SK-N-SH (cell line): ENCODE data around the gene CSTPP1.

Experiments used
- ELF1 ChIP-seq: IDR thresholded peaks from 2 replicates; pipeline ENCODE4 v1.4.0; 2012
- EZH2phosphoT487 ChIP-seq: fragments of 200-600 bp; sonication (generic); IDR thresholded peaks from 2 replicates; pipeline ENCODE4 v1.6.1; 2017; ENCODE audit warnings: low read depth, mixed run types, mild to moderate bottlenecking, antibody characterized with exemption, moderate library complexity, borderline replicate concordance
- GABPA ChIP-seq: IDR thresholded peaks from 2 replicates; pipeline ENCODE4 v1.4.0; 2012; ENCODE audit warnings: low read depth, mild to moderate bottlenecking
- JUND ChIP-seq: IDR thresholded peaks from 2 replicates; pipeline ENCODE4 v1.4.0; 2012
- NFIC ChIP-seq: IDR thresholded peaks from 2 replicates; pipeline ENCODE4 v1.4.0; 2012; ENCODE audit warnings: borderline replicate concordance
- POLR2AphosphoS5 ChIP-seq: IDR thresholded peaks from 2 replicates; pipeline ENCODE4 v1.6.1; 2012; ENCODE audit warnings: low read depth, low read length
- SIN3A ChIP-seq: IDR thresholded peaks from 2 replicates; pipeline ENCODE4 v1.6.1; 2012; ENCODE audit warnings: low read depth, mild to moderate bottlenecking, low read length, moderate library complexity, borderline replicate concordance
- YY1 ChIP-seq: IDR thresholded peaks from 2 replicates; pipeline ENCODE4 v1.4.0; 2012; ENCODE audit warnings: low read depth, mild to moderate bottlenecking
- TF ChIP-seq, protein P1 (sequence below): fragments of 200-600 bp; sonication (generic); IDR thresholded peaks from 2 replicates; pipeline ENCODE4 v1.6.1; 2017; ENCODE audit warnings: antibody characterized with exemption, mild to moderate bottlenecking, moderate library complexity
- TF ChIP-seq, protein P2 (sequence below): IDR thresholded peaks from 2 replicates; pipeline ENCODE4 v1.4.0; 2012; ENCODE audit warnings: low read depth
- TF ChIP-seq, protein P3 (sequence below): IDR thresholded peaks from 2 replicates; pipeline ENCODE4 v1.6.1; 2012; ENCODE audit warnings: mild to moderate bottlenecking, low read depth, low read length, moderate library complexity
- TF ChIP-seq, protein P4 (sequence below): IDR thresholded peaks from 2 replicates; pipeline ENCODE4; 2012

DNA sequence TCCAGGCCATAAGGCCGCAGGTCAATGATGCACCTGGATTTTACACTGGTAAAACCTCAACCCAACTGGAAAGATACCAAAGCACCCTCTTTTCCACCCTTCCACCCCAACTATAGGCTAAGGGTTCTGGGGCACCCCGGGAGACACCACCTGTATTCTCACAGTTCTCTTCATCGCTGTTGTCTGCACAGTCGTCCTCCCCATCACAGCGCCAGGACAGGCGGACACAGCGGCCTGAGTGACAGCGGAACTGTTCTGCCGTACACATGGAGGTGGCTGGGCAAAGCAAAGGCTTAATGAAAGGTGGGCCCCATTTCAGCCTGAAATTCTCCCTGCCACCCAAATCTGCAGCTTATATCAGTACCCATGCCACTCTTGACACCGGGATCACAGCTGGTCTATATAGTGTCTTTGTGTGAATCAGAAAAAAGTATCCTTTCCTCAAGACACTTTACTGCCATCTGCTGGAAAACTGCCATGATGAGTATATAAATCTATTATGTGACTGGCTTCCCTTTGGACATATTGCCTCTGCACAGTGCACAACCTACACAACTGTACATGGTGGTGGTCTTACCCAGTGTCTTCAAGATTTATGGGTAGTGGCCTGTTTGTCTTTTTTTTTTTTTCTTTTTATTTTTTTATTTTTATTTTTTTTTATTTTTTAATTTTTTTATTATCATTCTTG, 39.7 kb upstream of the CSTPP1 start:
- TF ChIP-seq, protein P1, sequence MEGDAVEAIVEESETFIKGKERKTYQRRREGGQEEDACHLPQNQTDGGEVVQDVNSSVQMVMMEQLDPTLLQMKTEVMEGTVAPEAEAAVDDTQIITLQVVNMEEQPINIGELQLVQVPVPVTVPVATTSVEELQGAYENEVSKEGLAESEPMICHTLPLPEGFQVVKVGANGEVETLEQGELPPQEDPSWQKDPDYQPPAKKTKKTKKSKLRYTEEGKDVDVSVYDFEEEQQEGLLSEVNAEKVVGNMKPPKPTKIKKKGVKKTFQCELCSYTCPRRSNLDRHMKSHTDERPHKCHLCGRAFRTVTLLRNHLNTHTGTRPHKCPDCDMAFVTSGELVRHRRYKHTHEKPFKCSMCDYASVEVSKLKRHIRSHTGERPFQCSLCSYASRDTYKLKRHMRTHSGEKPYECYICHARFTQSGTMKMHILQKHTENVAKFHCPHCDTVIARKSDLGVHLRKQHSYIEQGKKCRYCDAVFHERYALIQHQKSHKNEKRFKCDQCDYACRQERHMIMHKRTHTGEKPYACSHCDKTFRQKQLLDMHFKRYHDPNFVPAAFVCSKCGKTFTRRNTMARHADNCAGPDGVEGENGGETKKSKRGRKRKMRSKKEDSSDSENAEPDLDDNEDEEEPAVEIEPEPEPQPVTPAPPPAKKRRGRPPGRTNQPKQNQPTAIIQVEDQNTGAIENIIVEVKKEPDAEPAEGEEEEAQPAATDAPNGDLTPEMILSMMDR: peak; percentile 50
- TF ChIP-seq SIN3A: no peak
- TF ChIP-seq, protein P2, sequence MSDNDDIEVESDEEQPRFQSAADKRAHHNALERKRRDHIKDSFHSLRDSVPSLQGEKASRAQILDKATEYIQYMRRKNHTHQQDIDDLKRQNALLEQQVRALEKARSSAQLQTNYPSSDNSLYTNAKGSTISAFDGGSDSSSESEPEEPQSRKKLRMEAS: no peak
- TF ChIP-seq YY1: no peak
- TF ChIP-seq POLR2AphosphoS5: no peak
- TF ChIP-seq, protein P3, sequence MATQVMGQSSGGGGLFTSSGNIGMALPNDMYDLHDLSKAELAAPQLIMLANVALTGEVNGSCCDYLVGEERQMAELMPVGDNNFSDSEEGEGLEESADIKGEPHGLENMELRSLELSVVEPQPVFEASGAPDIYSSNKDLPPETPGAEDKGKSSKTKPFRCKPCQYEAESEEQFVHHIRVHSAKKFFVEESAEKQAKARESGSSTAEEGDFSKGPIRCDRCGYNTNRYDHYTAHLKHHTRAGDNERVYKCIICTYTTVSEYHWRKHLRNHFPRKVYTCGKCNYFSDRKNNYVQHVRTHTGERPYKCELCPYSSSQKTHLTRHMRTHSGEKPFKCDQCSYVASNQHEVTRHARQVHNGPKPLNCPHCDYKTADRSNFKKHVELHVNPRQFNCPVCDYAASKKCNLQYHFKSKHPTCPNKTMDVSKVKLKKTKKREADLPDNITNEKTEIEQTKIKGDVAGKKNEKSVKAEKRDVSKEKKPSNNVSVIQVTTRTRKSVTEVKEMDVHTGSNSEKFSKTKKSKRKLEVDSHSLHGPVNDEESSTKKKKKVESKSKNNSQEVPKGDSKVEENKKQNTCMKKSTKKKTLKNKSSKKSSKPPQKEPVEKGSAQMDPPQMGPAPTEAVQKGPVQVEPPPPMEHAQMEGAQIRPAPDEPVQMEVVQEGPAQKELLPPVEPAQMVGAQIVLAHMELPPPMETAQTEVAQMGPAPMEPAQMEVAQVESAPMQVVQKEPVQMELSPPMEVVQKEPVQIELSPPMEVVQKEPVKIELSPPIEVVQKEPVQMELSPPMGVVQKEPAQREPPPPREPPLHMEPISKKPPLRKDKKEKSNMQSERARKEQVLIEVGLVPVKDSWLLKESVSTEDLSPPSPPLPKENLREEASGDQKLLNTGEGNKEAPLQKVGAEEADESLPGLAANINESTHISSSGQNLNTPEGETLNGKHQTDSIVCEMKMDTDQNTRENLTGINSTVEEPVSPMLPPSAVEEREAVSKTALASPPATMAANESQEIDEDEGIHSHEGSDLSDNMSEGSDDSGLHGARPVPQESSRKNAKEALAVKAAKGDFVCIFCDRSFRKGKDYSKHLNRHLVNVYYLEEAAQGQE: no peak
- no peak for TF ChIP-seq ELF1
- no peak for TF ChIP-seq EZH2phosphoT487
- TF ChIP-seq JUND: no peak
- TF ChIP-seq NFIC: no peak
- TF ChIP-seq GABPA: no peak
- TF ChIP-seq, protein P4, sequence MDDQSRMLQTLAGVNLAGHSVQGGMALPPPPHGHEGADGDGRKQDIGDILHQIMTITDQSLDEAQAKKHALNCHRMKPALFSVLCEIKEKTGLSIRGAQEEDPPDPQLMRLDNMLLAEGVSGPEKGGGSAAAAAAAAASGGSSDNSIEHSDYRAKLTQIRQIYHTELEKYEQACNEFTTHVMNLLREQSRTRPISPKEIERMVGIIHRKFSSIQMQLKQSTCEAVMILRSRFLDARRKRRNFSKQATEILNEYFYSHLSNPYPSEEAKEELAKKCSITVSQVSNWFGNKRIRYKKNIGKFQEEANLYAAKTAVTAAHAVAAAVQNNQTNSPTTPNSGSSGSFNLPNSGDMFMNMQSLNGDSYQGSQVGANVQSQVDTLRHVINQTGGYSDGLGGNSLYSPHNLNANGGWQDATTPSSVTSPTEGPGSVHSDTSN: no peak
